PC-3 (cell line): ENCODE results near the gene LNX1.

Source experiments
- CTCF ChIP-seq: fragments of 300-600 bp; sonication (generic); conservative IDR thresholded peaks from 2 replicates; pipeline ENCODE4 v1.5.1; 2017; ENCODE audit warnings: antibody characterized with exemption, low read depth, mild to moderate bottlenecking, low read length
- EZH2 ChIP-seq: fragments of 300-600 bp; sonication (generic); IDR thresholded peaks from one replicate; pipeline ENCODE4 v1.6.1; 2017; ENCODE audit warnings: antibody characterized with exemption, mild to moderate bottlenecking, low read length; ENCODE audit not compliant: unreplicated experiment

- TF ChIP-seq CTCF (no peak), EZH2 (no peak)
Observed at GRCh38 chr4:53590187-53590586, 1.1 kb downstream of the LNX1 start.
